Esophagus squamous epithelium (tissue), 4 donors: ENCODE measurements around the gene MRAP.

Experiments used
- CTCF ChIP-seq, 6 experiments: fragments of 450-650 bp in 4 of 6; fragments of 200-600 bp in 2 of 6; sonication (generic) in 2 of 6; IDR thresholded peaks; one replicate each; pipeline ENCODE4 v1.5.1; 2016 to 2019; ENCODE audit warnings: antibody characterized with exemption in 6 of 6, mild to moderate bottlenecking in 4 of 6, moderate library complexity in 4 of 6
- POLR2A ChIP-seq, 4 donors: fragments of 450-650 bp; IDR thresholded peaks; one replicate each; pipeline ENCODE4 v1.6.1; 2017; ENCODE audit warnings: antibody characterized with exemption in 4 of 4, mild to moderate bottlenecking in 4 of 4, moderate library complexity in 3 of 4

GRCh38 chr21:32321480-32321879 lies 22.8 kb downstream of the MRAP start:
- no peak for TF ChIP-seq CTCF (IDR thresholded peaks at IDR 0.05)
- TF ChIP-seq POLR2A (IDR thresholded peaks at IDR 0.05): no peak
